Common myeloid progenitor, CD34-positive (primary cell): ENCODE measurements around the gene SPOCK2.

Experiments used
- CTCF ChIA-PET: fragments of 350-600 bp; sonication (Branson Sonifier 250); formaldehyde crosslinking; loops from one replicate; lab custom pipeline; 2021; ENCODE audit warnings: antibody characterized with exemption; lab: Charles Lee
- POLR2A ChIA-PET: fragments of 350-600 bp; sonication (Branson Sonifier 250); formaldehyde crosslinking; loops from one replicate; lab custom pipeline; 2021; ENCODE audit warnings: antibody characterized with exemption; lab: Charles Lee
- DNase-seq, 3 donors: peaks; one replicate each; pipeline versions ENCODE4 v3.0.0 to v3.0.0-alpha.2; 2013
- H3K27ac ChIP-seq, 2 experiments: 1 replicate in 1 of 2; 2 replicates in 1 of 2; pipeline ENCODE4 v1.7.0; 2013; ENCODE audit warnings: inconsistent platforms in 2 of 2, low read length in 2 of 2, mild to moderate bottlenecking in 2 of 2, low read depth in 1 of 2, moderate library complexity in 1 of 2; ENCODE audit not compliant: severe bottlenecking in 2 of 2, insufficient read depth in 1 of 2, poor library complexity in 1 of 2
- H3K27me3 ChIP-seq, 5 experiments: replicated peaks in 2 of 5; 1 replicate in 3 of 5; 2 replicates in 2 of 5; pipeline versions ENCODE4 v1.6.1 to v1.7.0; 2013; ENCODE audit warnings: low read length in 4 of 5, mild to moderate bottlenecking in 2 of 5, moderate library complexity in 2 of 5, inconsistent platforms in 1 of 5; ENCODE audit not compliant: insufficient read depth in 5 of 5, control insufficient read depth in 4 of 5
- H3K36me3 ChIP-seq, 4 experiments: 1 replicate in 2 of 4; 2 replicates in 2 of 4; pipeline versions ENCODE4 v1.6.1 to v1.7.0; 2013; ENCODE audit warnings: low read length in 3 of 4, control low read depth in 1 of 4, mild to moderate bottlenecking in 1 of 4; ENCODE audit not compliant: control insufficient read depth in 4 of 4, insufficient read depth in 4 of 4
- H3K4me1 ChIP-seq, 4 experiments: 1 replicate in 3 of 4; 2 replicates in 1 of 4; pipeline versions ENCODE4 v1.6.1 to v1.7.1; 2013; ENCODE audit warnings: low read length in 3 of 4, mild to moderate bottlenecking in 3 of 4, control low read depth in 1 of 4, inconsistent platforms in 1 of 4, moderate library complexity in 1 of 4; ENCODE audit not compliant: control insufficient read depth in 4 of 4, insufficient read depth in 4 of 4; ENCODE audit errors: control extremely low read depth in 1 of 4
- H3K4me3 ChIP-seq, 7 experiments: 1 replicate in 4 of 7; 2 replicates in 3 of 7; pipeline versions ENCODE4 v1.5.1 to v1.7.0; 2013; ENCODE audit warnings: mild to moderate bottlenecking in 7 of 7, low read length in 6 of 7, moderate library complexity in 6 of 7, inconsistent platforms in 2 of 7, low read depth in 2 of 7, control low read depth in 1 of 7; ENCODE audit not compliant: insufficient read depth in 4 of 7, control insufficient read depth in 1 of 7; ENCODE audit errors: extremely low read depth in 1 of 7
- H3K9me3 ChIP-seq, 5 experiments: 1 replicate in 4 of 5; 2 replicates in 1 of 5; pipeline versions ENCODE4 v1.6.1 to v1.7.1; 2013; ENCODE audit warnings: low read length in 4 of 5, mild to moderate bottlenecking in 2 of 5, inconsistent platforms in 1 of 5, low read depth in 1 of 5, moderate library complexity in 1 of 5; ENCODE audit not compliant: control insufficient read depth in 4 of 5, insufficient read depth in 2 of 5; ENCODE audit errors: control extremely low read depth in 1 of 5
- WGBS: methylation state at CpG from one replicate; pipeline ENCODE4 v1.1.5; 2013; ENCODE audit not compliant: insufficient coverage; 5-methylcytosine and 5-hydroxymethylcytosine counted together

Gene SPOCK2

GRCh38 chr10:72009425-72010081 lies 78.8 kb downstream of the SPOCK2 start:
- Histone ChIP-seq H3K4me3 (no peak overlapping the region), H3K4me1 (no peaks in the 10 kb centered on the region), H3K27me3 (no peaks in the 10 kb centered on the region), H3K36me3 (no peaks in the 10 kb centered on the region), H3K9me3 (no peaks in the 10 kb centered on the region), H3K27ac (no peak overlapping the region)
- ChIA-PET CTCF (interaction anchor here (1.1 kb wide), 1 partner anchor 13 kb away, joined by 3 read pairs; no protein-coding TSS in a partner anchor), POLR2A (no interaction called here)
- 75% methylated on average over 8 of the region's 12 CpGs for WGBS
- no peak for DNase-seq

DNA sequence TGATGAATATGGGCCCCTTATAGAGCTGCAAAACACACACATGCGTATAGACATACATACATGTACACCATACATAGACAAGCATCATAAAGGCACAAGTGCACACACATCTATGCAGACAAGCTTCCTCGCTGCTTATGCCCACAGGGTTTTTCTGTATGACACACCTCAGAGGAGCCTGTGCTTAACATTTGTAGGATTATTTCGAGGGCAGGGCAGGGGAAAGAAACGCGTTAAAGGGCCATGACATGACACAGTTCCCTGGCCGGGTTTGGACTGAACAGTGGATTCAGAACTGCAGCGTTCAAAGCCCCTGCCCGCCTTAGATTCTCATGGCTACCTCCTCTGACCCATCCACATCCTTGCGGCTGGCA lies 79.3 kb downstream of the SPOCK2 start:
- Histone ChIP-seq H3K4me3 (no peak overlapping the region), H3K36me3 (no peaks in the 10 kb centered on the region), H3K9me3 (no peaks in the 10 kb centered on the region), H3K4me1 (no peaks in the 10 kb centered on the region), H3K27me3 (no peaks in the 10 kb centered on the region), H3K27ac (no peak overlapping the region)
- POLR2A ChIA-PET = no interaction called here
- no peak for DNase-seq
- CTCF ChIA-PET = interaction anchor here (1.0 kb wide), 1 partner anchor 21 kb away, joined by 3 read pairs; no protein-coding TSS in a partner anchor
- WGBS = 95% methylated on average over 8 of the region's 9 CpGs
